ENCODE data around the gene AARS2.

DNA sequence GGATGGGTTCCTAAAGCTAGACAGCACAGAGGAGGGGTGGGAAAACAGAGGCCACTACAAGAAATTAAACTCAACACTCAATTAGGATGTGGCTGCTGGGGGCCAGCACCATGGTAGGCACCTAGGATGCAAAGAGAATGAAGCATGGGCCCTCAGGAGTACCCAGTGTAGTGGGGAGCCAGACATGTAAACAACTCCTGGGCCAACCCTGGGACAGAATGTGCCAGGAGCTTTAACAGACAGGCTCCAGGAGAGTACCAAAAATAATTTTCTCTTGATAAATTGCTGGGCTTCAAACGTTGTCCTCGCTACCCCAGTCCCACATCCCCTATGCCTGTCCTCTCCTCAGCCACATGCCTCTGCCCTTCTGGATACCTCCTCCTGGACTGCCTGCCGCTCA is 41.2 kb downstream of the AARS2 start:
- TF ChIP-seq POLR2A (IDR thresholded peaks at IDR 0.05; ENCODE audit: low read depth, low read length), result no peak
- no peak for TF ChIP-seq TAF1 (IDR thresholded peaks at IDR 0.05; ENCODE audit: low read depth, low read length)
- TF ChIP-seq POLR2AphosphoS5 (IDR thresholded peaks at IDR 0.05; ENCODE audit: low read depth, low read length), result no peak
- no peak for TF ChIP-seq SPI1 (IDR thresholded peaks at IDR 0.05; ENCODE audit: low read depth, low read length)
- TF ChIP-seq POU2F2 (IDR thresholded peaks at IDR 0.05; ENCODE audit: low read depth, low read length), result no peak
- no peak for TF ChIP-seq PAX5 (IDR thresholded peaks at IDR 0.05; ENCODE audit: insufficient read depth, low read length, severe bottlenecking)

Data from GM12891 (cell line).